IPS DF 4.7 (cell line): ENCODE data around the gene UBTD2.
"Not testable (repeated sequence)": the region's sequence is repeated elsewhere in the genome, so short reads cannot be mapped to it uniquely, and the experiment has no call there.

Experiments
- DNase-seq: peaks from one replicate; pipeline ENCODE4 v3.0.0-alpha.2; 2013; ENCODE audit warnings: low spot score; ENCODE audit errors: extremely low read depth

UBTD2 gene

GRCh38 chr5:172283020-172283861, at the start of gene UBTD2:
Gene UBTD2 (minus strand): TSS chr5:172283764. CDS start chr5:172283665, 99 bp downstream.
- no peak for DNase-seq

- not testable (repeated sequence) for DNase-seq
Observed at GRCh38 chr5:172326901-172327300, 43.3 kb upstream of the UBTD2 start.

GRCh38 chr5:172325452-172325851, 41.9 kb upstream of the UBTD2 start:
- no peak for DNase-seq

- DNase-seq, result no peak
Observed at GRCh38 chr5:172322028-172322965, 38.7 kb upstream of the UBTD2 start.

GRCh38 chr5:172321593-172321992, 38.0 kb upstream of the UBTD2 start:
- DNase-seq, result no peak

GRCh38 chr5:172319708-172320441, 36.3 kb upstream of the UBTD2 start:
- no peak for DNase-seq

GRCh38 chr5:172315587-172316493, 32.3 kb upstream of the UBTD2 start:
- DNase-seq, result no peak

- DNase-seq, result no peak
Observed at GRCh38 chr5:172313915-172314314, 30.4 kb upstream of the UBTD2 start.

GRCh38 chr5:172312286-172312685, 28.7 kb upstream of the UBTD2 start:
- DNase-seq, result no peak

GRCh38 chr5:172311605-172312004, 28.0 kb upstream of the UBTD2 start:
- no peak for DNase-seq

- DNase-seq, result no peak
Observed at GRCh38 chr5:172311026-172311425, 27.5 kb upstream of the UBTD2 start.

- DNase-seq, result no peak
Observed at GRCh38 chr5:172305380-172305779, 21.8 kb upstream of the UBTD2 start.

GRCh38 chr5:172303572-172304335, 20.2 kb upstream of the UBTD2 start:
- DNase-seq, result no peak

- no peak for DNase-seq
Observed at GRCh38 chr5:172303162-172303561, 19.6 kb upstream of the UBTD2 start.

- DNase-seq, result no peak
Observed at GRCh38 chr5:172302047-172302710, 18.6 kb upstream of the UBTD2 start.

GRCh38 chr5:172299916-172300439, 16.4 kb upstream of the UBTD2 start:
- no peak for DNase-seq

GRCh38 chr5:172294831-172295230, 11.3 kb upstream of the UBTD2 start:
- DNase-seq, result no peak

- DNase-seq, result no peak
Observed at GRCh38 chr5:172293745-172294342, 10.3 kb upstream of the UBTD2 start.
